ENCODE results near the gene ARIH1.
"Not testable (repeated sequence)": the region's sequence is repeated elsewhere in the genome, so short reads cannot be mapped to it uniquely, and the experiment has no call there.

The ARIH1 gene

GRCh38 chr15:72474466-72474911 lies 359 bp downstream of the ARIH1 start:
- TF ChIP-seq JUND (IDR thresholded peaks at IDR 0.05; ENCODE audit: low read depth) = no peak
- in situ Hi-C loops (cut with HindIII; ENCODE audit: low pct_unique_long_range_greater_than_20kb, low sequenced_read_pairs) = no loop called here
- no peak for DNase-seq (ENCODE audit: low read depth in 1 of 2, low spot score in 1 of 2)

GRCh38 chr15:72474912-72475628 lies 940 bp downstream of the ARIH1 start:
- in situ Hi-C loops (cut with HindIII; ENCODE audit: low pct_unique_long_range_greater_than_20kb, low sequenced_read_pairs) = no loop called here
- TF ChIP-seq JUND (IDR thresholded peaks at IDR 0.05; ENCODE audit: low read depth) = no peak
- DNase-seq (ENCODE audit: low read depth in 1 of 2, low spot score in 1 of 2) = peak; percentile 22 to 81

- in situ Hi-C loops (cut with HindIII; ENCODE audit: low pct_unique_long_range_greater_than_20kb, low sequenced_read_pairs) = no loop called here
- no peak for TF ChIP-seq JUND (IDR thresholded peaks at IDR 0.05; ENCODE audit: low read depth)
- DNase-seq (ENCODE audit: low read depth in 1 of 2, low spot score in 1 of 2) = no peak
Measured at GRCh38 chr15:72475674-72476073, 1.5 kb downstream of the ARIH1 start.

- DNase-seq (ENCODE audit: low read depth in 1 of 2, low spot score in 1 of 2); in situ Hi-C loops (cut with HindIII; ENCODE audit: low pct_unique_long_range_greater_than_20kb, low sequenced_read_pairs): not testable (repeated sequence)
Measured at GRCh38 chr15:72476330-72476729, 2.2 kb downstream of the ARIH1 start.

GRCh38 chr15:72481015-72481659 lies 7.0 kb downstream of the ARIH1 start:
- no peak for DNase-seq (ENCODE audit: low read depth in 1 of 2, low spot score in 1 of 2)
- in situ Hi-C loops (cut with HindIII; ENCODE audit: low pct_unique_long_range_greater_than_20kb, low sequenced_read_pairs) = no loop called here
- no peak for TF ChIP-seq JUND (IDR thresholded peaks at IDR 0.05; ENCODE audit: low read depth)

GRCh38 chr15:72482275-72482674 lies 8.1 kb downstream of the ARIH1 start:
- TF ChIP-seq JUND (IDR thresholded peaks at IDR 0.05; ENCODE audit: low read depth) = no peak
- in situ Hi-C loops (cut with HindIII; ENCODE audit: low pct_unique_long_range_greater_than_20kb, low sequenced_read_pairs) = no loop called here
- no peak for DNase-seq (ENCODE audit: low read depth in 1 of 2, low spot score in 1 of 2)

- no peak for DNase-seq (ENCODE audit: low read depth in 1 of 2, low spot score in 1 of 2)
- in situ Hi-C loops (cut with HindIII; ENCODE audit: low pct_unique_long_range_greater_than_20kb, low sequenced_read_pairs) = no loop called here
- TF ChIP-seq JUND (IDR thresholded peaks at IDR 0.05; ENCODE audit: low read depth) = no peak
Measured at GRCh38 chr15:72483279-72483678, 9.1 kb downstream of the ARIH1 start.

- no peak for TF ChIP-seq JUND (IDR thresholded peaks at IDR 0.05; ENCODE audit: low read depth)
- DNase-seq (ENCODE audit: low read depth in 1 of 2, low spot score in 1 of 2) = no peak
- in situ Hi-C loops (cut with HindIII; ENCODE audit: low pct_unique_long_range_greater_than_20kb, low sequenced_read_pairs) = no loop called here
Measured at GRCh38 chr15:72486144-72486543, 12.0 kb downstream of the ARIH1 start.

GRCh38 chr15:72487070-72487797 lies 13.1 kb downstream of the ARIH1 start:
- in situ Hi-C loops (cut with HindIII; ENCODE audit: low pct_unique_long_range_greater_than_20kb, low sequenced_read_pairs) = no loop called here
- no peak for DNase-seq (ENCODE audit: low read depth in 1 of 2, low spot score in 1 of 2)
- no peak for TF ChIP-seq JUND (IDR thresholded peaks at IDR 0.05; ENCODE audit: low read depth)

GRCh38 chr15:72488558-72488957 lies 14.4 kb downstream of the ARIH1 start:
- peak in 1 of 2 experiments; percentile 16 for DNase-seq (ENCODE audit: low read depth in 1 of 2, low spot score in 1 of 2)
- no peak for TF ChIP-seq JUND (IDR thresholded peaks at IDR 0.05; ENCODE audit: low read depth)
- in situ Hi-C loops (cut with HindIII; ENCODE audit: low pct_unique_long_range_greater_than_20kb, low sequenced_read_pairs) = no loop called here

GRCh38 chr15:72489943-72490554 lies 15.9 kb downstream of the ARIH1 start:
- DNase-seq (ENCODE audit: low read depth in 1 of 2, low spot score in 1 of 2) = no peak
- in situ Hi-C loops (cut with HindIII; ENCODE audit: low pct_unique_long_range_greater_than_20kb, low sequenced_read_pairs) = no loop called here
- no peak for TF ChIP-seq JUND (IDR thresholded peaks at IDR 0.05; ENCODE audit: low read depth)

- in situ Hi-C loops (cut with HindIII; ENCODE audit: low pct_unique_long_range_greater_than_20kb, low sequenced_read_pairs) = no loop called here
- TF ChIP-seq JUND (IDR thresholded peaks at IDR 0.05; ENCODE audit: low read depth) = no peak
- no peak for DNase-seq (ENCODE audit: low read depth in 1 of 2, low spot score in 1 of 2)
Measured at GRCh38 chr15:72491768-72492167, 17.6 kb downstream of the ARIH1 start.

- in situ Hi-C loops (cut with HindIII; ENCODE audit: low pct_unique_long_range_greater_than_20kb, low sequenced_read_pairs) = no loop called here
Measured at GRCh38 chr15:72492733-72493132, 18.6 kb downstream of the ARIH1 start.

More at GRCh38 chr15:72492733-72493132, 18.6 kb downstream of the ARIH1 start:
- TF ChIP-seq JUND (IDR thresholded peaks at IDR 0.05; ENCODE audit: low read depth) = no peak
- DNase-seq (ENCODE audit: low read depth in 1 of 2, low spot score in 1 of 2) = no peak

All from T47D (cell line).